Progenitor cell of endocrine pancreas (in vitro differentiated cells): ENCODE measurements around the gene KNOP1. TPM values are rescaled to one million over a fixed set of nuclear protein-coding genes. Genes with fewer than 3 reads are reported as not detected.

Experiments
- DNase-seq: peaks from one replicate; pipeline ENCODE4 v3.0.0; 2021; ENCODE audit warnings: low spot score; ENCODE audit not compliant: unreplicated experiment
- H3K27ac Mint-ChIP-seq: 2 replicates; pipeline ENCODE4 v1.8.0; 2021; ENCODE audit warnings: mild to moderate bottlenecking, moderate library complexity, mixed read lengths
- H3K27me3 Mint-ChIP-seq: 2 replicates; pipeline ENCODE4 v1.8.0; 2021; ENCODE audit warnings: mixed read lengths
- H3K36me3 Mint-ChIP-seq: 2 replicates; pipeline ENCODE4 v1.8.0; 2022; ENCODE audit warnings: mixed read lengths; ENCODE audit not compliant: insufficient read depth
- H3K4me1 Mint-ChIP-seq: 2 replicates; pipeline ENCODE4 v1.8.0; 2021; ENCODE audit warnings: low read depth, mixed read lengths
- H3K4me3 Mint-ChIP-seq: 2 replicates; pipeline ENCODE4 v1.8.0; 2021; ENCODE audit warnings: low read depth, mild to moderate bottlenecking, moderate library complexity, mixed read lengths
- H3K9me3 Mint-ChIP-seq: 2 replicates; pipeline ENCODE4 v1.8.0; 2021; ENCODE audit warnings: low read depth, mixed read lengths
- total RNA-seq: library from RNA; stranded (reverse); gene quantifications from 2 replicates; pipeline ENCODE4 v1.2.1, GENCODE V29; 2021
- TF ChIP-seq, protein P1 (sequence below): fragments of 200-600 bp; sonication (generic); IDR thresholded peaks from one replicate; pipeline ENCODE4 v1.5.0; 2021; ENCODE audit warnings: antibody characterized with exemption, mild to moderate bottlenecking; ENCODE audit not compliant: unreplicated experiment

Gene KNOP1
- total RNA-seq, 1 donor from 2014 or later, result 58.1 TPM

DNA sequence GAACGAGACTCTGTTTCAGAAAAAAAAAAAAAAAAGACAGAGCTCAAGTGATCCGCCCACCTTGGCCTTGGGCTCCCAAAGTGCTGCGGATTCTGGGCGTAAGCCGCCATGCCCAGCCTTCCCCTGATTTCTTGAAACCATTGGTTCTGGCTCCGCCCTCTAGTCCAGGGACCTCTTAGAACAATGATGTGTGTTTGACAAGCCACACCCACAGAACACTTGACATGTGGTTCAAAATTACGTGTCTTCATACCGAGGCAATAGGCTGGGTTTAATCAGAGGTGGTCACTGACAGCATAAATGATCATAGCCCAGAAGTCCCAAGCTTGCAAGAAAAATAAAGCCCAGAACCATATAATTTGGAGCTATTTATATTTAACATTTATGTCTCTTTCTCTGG, 23.0 kb downstream of the KNOP1 start:
- DNase-seq, result no peak
- Mint-ChIP-seq H3K4me1 (no peaks in the 10 kb centered on the region), H3K27ac (no peak overlapping the region), H3K4me3 (no peak overlapping the region), H3K27me3 (no peaks in the 10 kb centered on the region), H3K9me3 (no peaks in the 10 kb centered on the region), H3K36me3 (peaks cover 23% of the 10 kb centered on the region)
- TF ChIP-seq, protein P1, sequence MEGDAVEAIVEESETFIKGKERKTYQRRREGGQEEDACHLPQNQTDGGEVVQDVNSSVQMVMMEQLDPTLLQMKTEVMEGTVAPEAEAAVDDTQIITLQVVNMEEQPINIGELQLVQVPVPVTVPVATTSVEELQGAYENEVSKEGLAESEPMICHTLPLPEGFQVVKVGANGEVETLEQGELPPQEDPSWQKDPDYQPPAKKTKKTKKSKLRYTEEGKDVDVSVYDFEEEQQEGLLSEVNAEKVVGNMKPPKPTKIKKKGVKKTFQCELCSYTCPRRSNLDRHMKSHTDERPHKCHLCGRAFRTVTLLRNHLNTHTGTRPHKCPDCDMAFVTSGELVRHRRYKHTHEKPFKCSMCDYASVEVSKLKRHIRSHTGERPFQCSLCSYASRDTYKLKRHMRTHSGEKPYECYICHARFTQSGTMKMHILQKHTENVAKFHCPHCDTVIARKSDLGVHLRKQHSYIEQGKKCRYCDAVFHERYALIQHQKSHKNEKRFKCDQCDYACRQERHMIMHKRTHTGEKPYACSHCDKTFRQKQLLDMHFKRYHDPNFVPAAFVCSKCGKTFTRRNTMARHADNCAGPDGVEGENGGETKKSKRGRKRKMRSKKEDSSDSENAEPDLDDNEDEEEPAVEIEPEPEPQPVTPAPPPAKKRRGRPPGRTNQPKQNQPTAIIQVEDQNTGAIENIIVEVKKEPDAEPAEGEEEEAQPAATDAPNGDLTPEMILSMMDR, result no peak

DNA sequence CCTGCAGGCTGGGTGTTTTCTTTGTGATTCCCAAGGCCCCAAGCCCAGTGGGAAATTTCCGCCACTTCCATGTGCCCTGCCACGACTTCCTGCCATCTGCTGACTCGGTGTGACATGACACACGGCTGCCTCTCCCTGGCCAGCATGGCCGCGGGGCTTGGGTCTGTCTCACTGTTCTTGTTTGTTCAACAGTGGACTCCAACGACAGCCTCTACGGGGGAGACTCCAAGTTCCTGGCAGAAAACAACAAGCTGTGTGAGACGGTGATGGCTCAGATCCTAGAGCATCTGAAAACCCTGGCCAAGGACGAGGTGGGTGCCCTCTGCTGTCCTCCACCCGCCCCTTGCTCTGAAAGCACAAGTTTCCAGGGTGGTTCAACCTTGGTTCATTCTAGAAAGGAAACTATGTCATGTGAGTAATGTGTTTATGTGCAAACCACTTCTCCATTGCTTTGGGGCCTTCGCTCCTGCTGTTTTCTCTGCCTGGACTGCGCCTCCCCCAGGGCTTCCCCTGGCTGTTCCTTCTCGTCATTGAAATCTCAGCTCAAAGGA, 26.8 kb downstream of the KNOP1 start:
- no peak overlapping the region for H3K27ac Mint-ChIP-seq
- DNase-seq, result no peak
- H3K9me3 Mint-ChIP-seq, result no peaks in the 10 kb centered on the region
- no peak overlapping the region for H3K4me3 Mint-ChIP-seq
- TF ChIP-seq, protein P1, result no peak
- peaks cover 20% of the 10 kb centered on the region for H3K36me3 Mint-ChIP-seq
- H3K27me3 Mint-ChIP-seq, result no peaks in the 10 kb centered on the region
- H3K4me1 Mint-ChIP-seq, result no peaks in the 10 kb centered on the region

DNA sequence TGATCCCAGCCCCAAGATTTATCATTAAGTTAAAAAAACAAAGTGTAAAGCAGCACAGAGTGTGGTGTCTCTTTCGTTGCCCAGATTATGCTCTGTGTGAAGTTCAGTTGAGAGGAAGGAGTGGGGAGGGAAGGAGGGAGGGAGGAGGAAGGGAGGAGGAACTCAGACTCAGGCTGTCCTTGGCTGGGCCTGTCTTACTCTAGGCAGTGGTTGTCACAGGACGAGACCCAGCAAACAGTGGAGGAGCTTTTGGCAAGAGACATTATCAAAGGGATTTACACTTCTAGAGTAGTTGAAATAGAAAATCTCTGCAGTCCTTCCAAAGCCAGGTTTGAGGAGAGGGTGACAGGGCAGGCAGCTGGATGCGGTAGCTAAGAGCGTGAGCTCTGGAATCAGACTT, 27.8 kb downstream of the KNOP1 start:
- DNase-seq, result no peak
- TF ChIP-seq, protein P1, result no peak
- peak overlapping the region; percentile 16 for H3K27ac Mint-ChIP-seq

DNA sequence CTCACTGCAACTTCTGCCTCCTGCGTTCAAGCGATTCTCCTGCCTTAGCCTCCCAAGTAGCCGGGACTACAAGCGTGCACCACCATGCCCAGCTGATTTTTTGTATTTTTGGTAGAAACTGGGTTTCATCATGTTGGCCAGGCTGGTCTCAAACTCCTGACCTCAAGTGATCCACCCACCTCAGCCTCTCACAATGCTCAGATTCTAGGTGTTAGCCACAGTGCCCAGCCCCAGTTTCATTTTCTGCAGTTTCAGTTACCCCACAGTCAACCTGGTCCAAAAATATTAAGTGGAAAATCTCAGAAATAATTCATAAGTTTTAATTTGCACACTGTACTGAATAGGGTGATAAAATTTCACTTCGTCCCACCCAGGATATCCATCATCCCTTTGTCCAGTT, 28.7 kb downstream of the KNOP1 start:
- peaks cover 3% of the 10 kb centered on the region for H3K9me3 Mint-ChIP-seq
- H3K27ac Mint-ChIP-seq, result no peak overlapping the region
- no peak for DNase-seq
- H3K27me3 Mint-ChIP-seq, result no peaks in the 10 kb centered on the region
- no peaks in the 10 kb centered on the region for H3K4me1 Mint-ChIP-seq
- peaks cover 29% of the 10 kb centered on the region for H3K36me3 Mint-ChIP-seq
- TF ChIP-seq, protein P1, result no peak
- no peak overlapping the region for H3K4me3 Mint-ChIP-seq

More for the DNA sequence above, 27.8 kb downstream of the KNOP1 start:
- Mint-ChIP-seq H3K27me3 (no peaks in the 10 kb centered on the region), H3K9me3 (peaks cover under 1% of the 10 kb centered on the region), H3K4me1 (no peaks in the 10 kb centered on the region), H3K36me3 (peaks cover 26% of the 10 kb centered on the region), H3K4me3 (no peak overlapping the region)

DNA sequence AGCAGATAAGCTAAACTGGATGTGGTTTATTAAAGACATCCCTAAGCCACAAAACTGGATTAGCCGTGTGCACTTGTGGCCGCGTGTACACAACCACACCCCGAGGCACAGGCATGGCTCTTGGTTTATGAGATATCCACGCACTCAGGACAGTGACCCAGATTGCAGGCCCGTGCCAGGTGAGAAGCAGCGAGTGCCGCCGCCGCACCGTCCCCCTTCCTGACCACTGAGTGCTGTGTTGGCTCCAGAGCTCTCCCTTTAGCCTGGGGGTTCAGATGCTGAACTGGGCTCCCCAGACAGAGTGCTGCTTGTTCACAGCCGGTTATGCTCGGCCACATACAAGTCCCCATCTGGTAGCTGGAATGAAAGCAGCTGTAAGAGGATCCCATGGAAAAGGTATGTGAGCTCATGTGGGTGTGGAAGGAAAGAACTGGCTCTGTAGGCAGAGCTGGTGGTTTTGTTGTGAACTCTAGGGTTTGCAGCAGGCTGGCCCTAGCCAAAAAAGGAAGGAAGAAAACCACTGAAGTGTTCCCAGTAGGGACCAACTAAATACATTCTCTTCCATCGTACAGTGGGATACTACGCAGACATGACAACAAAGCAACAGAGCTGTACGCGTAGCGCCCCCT, 29.5 kb downstream of the KNOP1 start:
- H3K36me3 Mint-ChIP-seq, result peaks cover 31% of the 10 kb centered on the region
- no peak overlapping the region for H3K27ac Mint-ChIP-seq
- TF ChIP-seq, protein P1, result no peak
- H3K9me3 Mint-ChIP-seq, result peaks cover 3% of the 10 kb centered on the region
- no peaks in the 10 kb centered on the region for H3K4me1 Mint-ChIP-seq
- no peak for DNase-seq
- no peaks in the 10 kb centered on the region for H3K27me3 Mint-ChIP-seq
- H3K4me3 Mint-ChIP-seq, result no peak overlapping the region
